ENCODE data around the gene PCMT1. TPM values are rescaled to one million over a fixed set of nuclear protein-coding genes. Genes with fewer than 3 reads are reported as not detected.

Gene PCMT1
- total and polyA plus RNA-seq, 2 of the 4 experiments (the other 2 are of a cell fraction) = 101 to 109 TPM

GRCh38 chr6:149809798-149810197 is 60.3 kb downstream of the PCMT1 start:
- Histone ChIP-seq H3K14ac (replicated peaks; ENCODE audit: low read depth, low read length) (no peak overlapping the region), H3K79me1 (ENCODE audit: low read depth in 1 of 2, low read length in 2 of 2) (peaks cover 2 to 3% of the 10 kb centered on the region in 2 experiments; a peak in 3 of 4 replicates), H3K56ac (ENCODE audit: extremely low read depth, insufficient read depth, low read length) (no peak overlapping the region), H2AK5ac (ENCODE audit: low read depth, low read length) (no peak overlapping the region), H3K9ac (ENCODE audit: low read depth, low read length) (no peak overlapping the region), H3K4me3 (ENCODE audit: insufficient read depth, low read depth, low read length) (no peak overlapping the region), H2AFZ (replicated peaks; ENCODE audit: low read length, poor library complexity) (no peak overlapping the region), H3K4me2 (ENCODE audit: low read depth, low read length) (no peak overlapping the region), H2BK15ac (ENCODE audit: low read depth, low read length) (no peak overlapping the region), H4K8ac (ENCODE audit: low read depth in 2 of 2, low read length in 2 of 2) (no peak overlapping the region), H3K23ac (ENCODE audit: low read depth, low read length) (no peak overlapping the region), H3K36me3 (ENCODE audit: control insufficient read depth, insufficient read depth, low read length) (peaks cover 2% of the 10 kb centered on the region; the same call in 1 of the 2 replicates), H2BK20ac (ENCODE audit: low read depth, low read length) (no peak overlapping the region), H4K5ac (ENCODE audit: low read depth, low read length) (no peak overlapping the region), H2BK5ac (ENCODE audit: low read depth, low read length, poor library complexity, severe bottlenecking) (no peak overlapping the region), H2BK120ac (ENCODE audit: low read depth, low read length) (no peak overlapping the region), H3K27me3 (ENCODE audit: control insufficient read depth, insufficient read depth, low read length) (no peaks in the 10 kb centered on the region), H3K18ac (ENCODE audit: low read depth, low read length) (no peak overlapping the region), H3K4me1 (ENCODE audit: control insufficient read depth, insufficient read depth, low read length) (peaks cover 2% of the 10 kb centered on the region; the same call in 1 of the 2 replicates), H3K27ac (ENCODE audit: insufficient read depth, low read length) (no peak overlapping the region), H3K9me1 (ENCODE audit: insufficient read depth, low read length) (no peaks in the 10 kb centered on the region; the same call in 1 of the 2 replicates), H4K91ac (ENCODE audit: insufficient read depth, low read depth, low read length) (no peak overlapping the region), H4K20me1 (ENCODE audit: insufficient read depth, low read length) (no peaks in the 10 kb centered on the region), H2AK9ac (replicated peaks; ENCODE audit: low read depth, low read length, poor library complexity) (no peak overlapping the region), H3K4ac (ENCODE audit: low read depth, low read length) (no peak overlapping the region), H3K9me3 (ENCODE audit: control insufficient read depth, insufficient read depth, low read length) (no peaks in the 10 kb centered on the region)
- BruUV-seq (replicated peaks) = no TSS peak
- intact Hi-C loops (cut with micrococcal nuclease) = no loop called here
- ATAC-seq (ENCODE audit: low read depth) = no peak
- dilution Hi-C loops (cut with HindIII; ENCODE audit: low sequenced_read_pairs, unreplicated experiment) = no loop called here
- CTCF ChIA-PET = no interaction called here
- POLR2A ChIA-PET (ENCODE audit: unreplicated experiment) = no interaction called here
- WGBS, 2 experiments (ENCODE audit: extremely low coverage in 2 of 2, insufficient read length in 1 of 2) = no CpG with 5 or more reads among the region's 2 CpGs
- no peak for TF ChIP-seq NFE2L2 (IDR thresholded peaks at IDR 0.05; ENCODE audit: low read depth, low read length)
- TF ChIP-seq, protein P1, sequence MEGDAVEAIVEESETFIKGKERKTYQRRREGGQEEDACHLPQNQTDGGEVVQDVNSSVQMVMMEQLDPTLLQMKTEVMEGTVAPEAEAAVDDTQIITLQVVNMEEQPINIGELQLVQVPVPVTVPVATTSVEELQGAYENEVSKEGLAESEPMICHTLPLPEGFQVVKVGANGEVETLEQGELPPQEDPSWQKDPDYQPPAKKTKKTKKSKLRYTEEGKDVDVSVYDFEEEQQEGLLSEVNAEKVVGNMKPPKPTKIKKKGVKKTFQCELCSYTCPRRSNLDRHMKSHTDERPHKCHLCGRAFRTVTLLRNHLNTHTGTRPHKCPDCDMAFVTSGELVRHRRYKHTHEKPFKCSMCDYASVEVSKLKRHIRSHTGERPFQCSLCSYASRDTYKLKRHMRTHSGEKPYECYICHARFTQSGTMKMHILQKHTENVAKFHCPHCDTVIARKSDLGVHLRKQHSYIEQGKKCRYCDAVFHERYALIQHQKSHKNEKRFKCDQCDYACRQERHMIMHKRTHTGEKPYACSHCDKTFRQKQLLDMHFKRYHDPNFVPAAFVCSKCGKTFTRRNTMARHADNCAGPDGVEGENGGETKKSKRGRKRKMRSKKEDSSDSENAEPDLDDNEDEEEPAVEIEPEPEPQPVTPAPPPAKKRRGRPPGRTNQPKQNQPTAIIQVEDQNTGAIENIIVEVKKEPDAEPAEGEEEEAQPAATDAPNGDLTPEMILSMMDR (conservative IDR thresholded peaks at IDR 0.05; ENCODE audit: low read depth, low read length) = no peak
- no peak for TF ChIP-seq RFX5 (IDR thresholded peaks at IDR 0.05; ENCODE audit: low read depth, low read length)
- no peak for TF ChIP-seq MAZ (IDR thresholded peaks at IDR 0.05; ENCODE audit: borderline replicate concordance, low read depth, low read length)
- no peak for TF ChIP-seq MAFK (IDR thresholded peaks at IDR 0.05; ENCODE audit: low read depth, low read length)
- no peak for TF ChIP-seq POLR2A (IDR thresholded peaks at IDR 0.05; ENCODE audit: low read depth, low read length)
- no peak for DNase-seq
- in situ Hi-C loops (cut with MboI; ENCODE audit: low sequenced_read_pairs) = no loop called here
